Measurements from ENCODE around the gene CD99. TPM values are rescaled to one million over a fixed set of nuclear protein-coding genes. Genes with fewer than 3 reads are reported as not detected.

The CD99 gene
- total and polyA plus RNA-seq, 12 donors = 89.4 to 266 (median 184) TPM

- H3K4me3 ChIP-seq = no peak overlapping the region
- DNase-seq = no peak
- intact Hi-C loops (cut with DNase I) = no loop called here
Measured at GRCh38 chrX:2712428-2712827, 21.3 kb downstream of the CD99 start.

GRCh38 chrX:2712890-2713840 lies 22.1 kb downstream of the CD99 start:
- Histone ChIP-seq H3K27me3 (no peaks in the 10 kb centered on the region), H3K27ac (no peak overlapping the region), H3K9me3 (replicated peaks in 1 of 3) (no peaks in the 10 kb centered on the region), H3K4me3 (no peak overlapping the region), H3K4me1 (replicated peaks in 1 of 2) (peaks cover 5 to 23% of the 10 kb centered on the region in 2 donors), H3K36me3 (replicated peaks in 1 of 2) (peaks cover 0 to 9% of the 10 kb centered on the region in 2 donors)
- 74 to 89% (median 79%) methylated on average over 9 to 13 of the region's 13 CpGs for WGBS, 4 donors
- no peak for DNase-seq
- intact Hi-C loops (cut with DNase I) = no loop called here
- TF ChIP-seq POLR2A (IDR thresholded peaks at IDR 0.05) = no peak
- no peak for TF ChIP-seq CTCF (IDR thresholded peaks at IDR 0.05)

More at GRCh38 chrX:2712428-2712827, 21.3 kb downstream of the CD99 start:
- no peak for TF ChIP-seq POLR2A (IDR thresholded peaks at IDR 0.05)
- TF ChIP-seq CTCF (IDR thresholded peaks at IDR 0.05) = no peak
- Histone ChIP-seq H3K27me3 (no peaks in the 10 kb centered on the region), H3K36me3 (replicated peaks in 1 of 2) (peaks cover 0 to 9% of the 10 kb centered on the region in 2 donors), H3K9me3 (replicated peaks in 1 of 3) (no peaks in the 10 kb centered on the region), H3K4me1 (replicated peaks in 1 of 2) (peaks cover 12 to 31% of the 10 kb centered on the region in 2 donors), H3K27ac (no peak overlapping the region)
- WGBS, 4 donors = 86 to 91% (median 89%) methylated on average over 9 of the region's 9 CpGs

DNA sequence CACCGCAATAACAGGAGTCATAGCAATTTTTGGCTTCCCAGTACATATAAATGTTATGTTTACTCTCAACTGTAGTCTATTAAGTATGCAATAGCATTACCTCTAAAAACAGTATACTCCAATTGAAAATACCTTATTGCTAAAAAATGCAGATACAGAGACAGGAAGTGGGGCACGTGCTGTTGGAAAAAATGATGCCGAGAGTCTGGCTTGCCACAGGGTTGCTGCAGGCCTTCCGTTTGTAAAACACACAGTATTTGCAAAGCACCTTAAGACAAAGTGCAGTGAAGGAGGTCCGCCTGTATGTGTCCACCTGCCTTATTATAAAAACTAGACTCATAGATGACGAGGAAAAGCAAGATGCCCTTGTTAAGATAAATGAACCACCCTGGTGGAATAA lies 23.5 kb downstream of the CD99 start:
- no peak overlapping the region for H3K27ac ChIP-seq
- no peaks in the 10 kb centered on the region for H3K27me3 ChIP-seq
- intact Hi-C loops (cut with DNase I) = no loop called here
- H3K9me3 ChIP-seq (replicated peaks in 1 of 3) = no peaks in the 10 kb centered on the region
- peaks cover 0 to 11% of the 10 kb centered on the region in 2 donors for H3K4me1 ChIP-seq (replicated peaks in 1 of 2)
- TF ChIP-seq CTCF (IDR thresholded peaks at IDR 0.05) (no peak), POLR2A (IDR thresholded peaks at IDR 0.05) (no peak)
- WGBS, 4 donors = 86 to 91% (median 87%) methylated on average over 6 of the region's 6 CpGs
- peaks cover 0 to 18% of the 10 kb centered on the region in 2 donors for H3K36me3 ChIP-seq (replicated peaks in 1 of 2)
- DNase-seq = no peak
- H3K4me3 ChIP-seq = no peak overlapping the region

- Histone ChIP-seq H3K27me3 (no peaks in the 10 kb centered on the region), H3K27ac (no peak overlapping the region), H3K9me3 (replicated peaks in 1 of 3) (no peaks in the 10 kb centered on the region), H3K4me3 (no peak overlapping the region), H3K36me3 (replicated peaks in 1 of 2) (peaks cover 0 to 18% of the 10 kb centered on the region in 2 donors), H3K4me1 (replicated peaks in 1 of 2) (peaks cover 0 to 5% of the 10 kb centered on the region in 2 donors)
- TF ChIP-seq CTCF (IDR thresholded peaks at IDR 0.05) = no peak
- no peak for TF ChIP-seq POLR2A (IDR thresholded peaks at IDR 0.05)
- intact Hi-C loops (cut with DNase I) = no loop called here
- WGBS, 4 donors = 83 to 90% (median 88%) methylated on average over 11 of the region's 11 CpGs
- no peak for DNase-seq
Measured at GRCh38 chrX:2715066-2715600, 24.0 kb downstream of the CD99 start.

All from adrenal gland (tissue), 12 donors.